ENCODE results near the gene HIC1.

Gene HIC1

DNA sequence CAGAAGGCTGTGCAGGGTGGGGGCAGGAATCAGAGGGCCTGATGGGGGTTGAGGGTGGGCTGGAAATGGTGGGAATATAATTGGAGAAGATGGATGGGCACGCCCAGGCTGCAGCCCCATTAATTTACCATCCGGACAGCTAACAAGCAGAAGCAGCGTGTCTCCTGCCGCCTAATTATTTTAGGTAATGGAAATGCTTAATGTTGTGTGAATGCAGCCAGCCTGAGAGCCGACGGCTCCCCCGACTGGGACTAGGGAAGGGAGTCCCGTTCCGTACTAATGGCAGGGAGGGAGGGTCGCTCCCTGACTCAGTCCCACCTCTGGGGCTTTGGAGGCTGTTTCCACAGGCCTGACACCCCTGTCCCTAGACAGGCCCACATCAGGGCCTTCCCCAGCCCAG is 17.7 kb upstream of the HIC1 start:
- no peak overlapping the region for H3K4ac ChIP-seq (ENCODE audit: low read depth, low read length)
- H3K36me3 ChIP-seq (ENCODE audit: control insufficient read depth in 1 of 2, insufficient read depth in 2 of 2, low read length in 2 of 2), result peaks cover 7 to 12% of the 10 kb centered on the region in 2 experiments
- H3K27me3 ChIP-seq (ENCODE audit: insufficient read depth, low read length), result no peaks in the 10 kb centered on the region
- no peak overlapping the region for H4K8ac ChIP-seq (ENCODE audit: low read depth, low read length)
- no peak overlapping the region for H3K4me3 ChIP-seq (ENCODE audit: low read depth, low read length)
- no peak overlapping the region for H3K4me2 ChIP-seq (ENCODE audit: low read length)
- no peaks in the 10 kb centered on the region for H3K9me3 ChIP-seq (ENCODE audit: insufficient read depth, low read depth, low read length)
- no peak overlapping the region for H2BK12ac ChIP-seq (ENCODE audit: low read length)
- H3K14ac ChIP-seq (ENCODE audit: low read length), result no peak overlapping the region
- no peak overlapping the region for H3K9ac ChIP-seq (ENCODE audit: low read length)
- peaks cover 9% of the 10 kb centered on the region for H3K79me1 ChIP-seq (ENCODE audit: low read length)
- peaks cover 3 to 5% of the 10 kb centered on the region in 2 experiments for H3K4me1 ChIP-seq (ENCODE audit: control insufficient read depth in 1 of 2, insufficient read depth in 2 of 2, low read length in 2 of 2)
- no peak overlapping the region for H2AFZ ChIP-seq (ENCODE audit: insufficient read depth, low read length, poor library complexity)
- no peak overlapping the region for H2BK5ac ChIP-seq (ENCODE audit: low read depth, low read length, poor library complexity)
- H3K23ac ChIP-seq (ENCODE audit: low read length), result no peak overlapping the region
- no peak for DNase-seq
- H4K12ac ChIP-seq (ENCODE audit: low read depth, low read length), result no peak overlapping the region
- no peak overlapping the region for H3K18ac ChIP-seq (ENCODE audit: low read length)
- H3K27ac ChIP-seq (ENCODE audit: low read depth, low read length), result no peak overlapping the region
- WGBS (ENCODE audit: extremely low coverage, insufficient coverage, insufficient read length), result no CpG with 5 or more reads among the region's 10 CpGs
- H4K91ac ChIP-seq (ENCODE audit: low read depth, low read length), result no peak overlapping the region
- H2AK5ac ChIP-seq (ENCODE audit: low read length), result no peak overlapping the region
- no peak overlapping the region for H2BK120ac ChIP-seq (ENCODE audit: insufficient read depth, low read length, poor library complexity)
- H3K79me2 ChIP-seq (ENCODE audit: control insufficient read depth, insufficient read depth, low read length, poor library complexity), result peaks cover 2% of the 10 kb centered on the region

GRCh38 chr17:2040219-2040827 is 14.6 kb upstream of the HIC1 start:
- no peak overlapping the region for H3K18ac ChIP-seq (ENCODE audit: low read length)
- H3K4me3 ChIP-seq (ENCODE audit: low read depth, low read length), result no peak overlapping the region
- H3K9ac ChIP-seq (ENCODE audit: low read length), result no peak overlapping the region
- H2AFZ ChIP-seq (ENCODE audit: insufficient read depth, low read length, poor library complexity), result no peak overlapping the region
- H3K27ac ChIP-seq (ENCODE audit: low read depth, low read length), result no peak overlapping the region
- H3K27me3 ChIP-seq (ENCODE audit: insufficient read depth, low read length), result no peaks in the 10 kb centered on the region
- H3K14ac ChIP-seq (ENCODE audit: low read length), result no peak overlapping the region
- no CpG with 5 or more reads among the region's 7 CpGs for WGBS (ENCODE audit: extremely low coverage, insufficient coverage, insufficient read length)
- peaks cover 11% of the 10 kb centered on the region for H3K79me1 ChIP-seq (ENCODE audit: low read length)
- no peak overlapping the region for H4K91ac ChIP-seq (ENCODE audit: low read depth, low read length)
- no peak overlapping the region for H2BK120ac ChIP-seq (ENCODE audit: insufficient read depth, low read length, poor library complexity)
- no peak overlapping the region for H2AK5ac ChIP-seq (ENCODE audit: low read length)
- H2BK5ac ChIP-seq (ENCODE audit: low read depth, low read length, poor library complexity), result no peak overlapping the region
- H3K23ac ChIP-seq (ENCODE audit: low read length), result no peak overlapping the region
- H2BK12ac ChIP-seq (ENCODE audit: low read length), result no peak overlapping the region
- H3K79me2 ChIP-seq (ENCODE audit: control insufficient read depth, insufficient read depth, low read length, poor library complexity), result peaks cover 5% of the 10 kb centered on the region
- H3K9me3 ChIP-seq (ENCODE audit: insufficient read depth, low read depth, low read length), result no peaks in the 10 kb centered on the region
- H3K36me3 ChIP-seq (ENCODE audit: control insufficient read depth in 1 of 2, insufficient read depth in 2 of 2, low read length in 2 of 2), result peaks cover 11 to 22% of the 10 kb centered on the region in 2 experiments
- no peak overlapping the region for H4K12ac ChIP-seq (ENCODE audit: low read depth, low read length)
- no peak overlapping the region for H3K4me2 ChIP-seq (ENCODE audit: low read length)
- peaks cover 14 to 19% of the 10 kb centered on the region in 2 experiments for H3K4me1 ChIP-seq (ENCODE audit: control insufficient read depth in 1 of 2, insufficient read depth in 2 of 2, low read length in 2 of 2)
- H4K8ac ChIP-seq (ENCODE audit: low read depth, low read length), result no peak overlapping the region
- DNase-seq, result no peak
- H3K4ac ChIP-seq (ENCODE audit: low read depth, low read length), result no peak overlapping the region

- H3K18ac ChIP-seq (ENCODE audit: low read length), result no peak overlapping the region
Measured at GRCh38 chr17:2040942-2041560, 13.9 kb upstream of the HIC1 start.

DNA sequence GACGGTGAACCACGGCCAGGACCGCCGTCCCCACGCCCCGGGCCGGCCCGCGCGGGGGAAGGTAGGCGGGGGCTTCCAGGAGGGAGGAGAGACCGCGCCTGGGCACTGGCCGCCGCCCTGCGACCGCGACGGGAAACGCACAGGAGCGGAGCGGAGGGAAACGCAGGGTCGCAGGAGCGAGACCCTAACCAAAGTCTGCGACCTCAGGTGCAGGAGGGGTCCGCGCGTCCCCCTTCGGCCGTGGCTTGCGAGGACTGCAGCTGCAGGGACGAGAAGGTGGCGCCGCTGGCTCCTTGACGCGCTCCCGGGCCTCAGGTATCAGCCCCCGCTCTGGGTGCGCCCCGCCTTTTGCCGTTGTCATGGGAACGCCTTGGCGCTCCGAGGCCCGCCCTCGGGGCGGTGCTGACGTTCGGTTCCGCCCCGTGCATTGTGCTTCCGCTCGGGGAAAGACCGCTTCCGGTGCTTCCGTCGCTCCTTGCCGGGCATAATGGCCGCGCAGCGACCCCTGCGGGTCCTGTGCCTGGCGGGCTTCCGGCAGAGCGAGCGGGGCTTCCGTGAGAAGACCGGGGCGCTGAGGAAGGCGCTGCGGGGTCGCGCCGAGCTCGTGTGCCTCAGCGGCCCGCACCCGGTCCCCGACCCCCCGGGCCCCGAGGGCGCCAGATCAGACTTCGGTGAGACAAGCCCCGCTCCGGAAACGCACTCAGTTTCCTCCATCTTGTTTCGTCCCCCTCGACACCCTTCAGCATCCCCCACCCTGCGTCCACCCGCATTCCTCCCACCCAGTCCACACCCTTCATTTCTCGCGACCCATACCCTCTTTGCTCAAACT is 13.1 kb upstream of the HIC1 start, which contains the start of gene OVCA2:
TSS of gene OVCA2 (plus strand) at position 462 of the 829 bp plus-strand sequence. CDS start at position 488, 26 bp downstream.
- H2BK12ac ChIP-seq (ENCODE audit: low read length), result no peak within 1 kb of the TSS
- peaks cover 5% of the 10 kb centered on the region for H3K79me2 ChIP-seq (ENCODE audit: control insufficient read depth, insufficient read depth, low read length, poor library complexity)
- H3K18ac ChIP-seq (ENCODE audit: low read length), result peak within 1 kb of the TSS; percentile 88
- H3K9ac ChIP-seq (ENCODE audit: low read length), result peak within 1 kb of the TSS; percentile 84
- H3K79me1 ChIP-seq (ENCODE audit: low read length), result peaks cover 11% of the 10 kb centered on the region
- H4K12ac ChIP-seq (ENCODE audit: low read depth, low read length), result peak within 1 kb of the TSS; percentile 90
- DNase-seq, result peak; percentile 96 to 99
- H2AK5ac ChIP-seq (ENCODE audit: low read length), result peak within 1 kb of the TSS; percentile 86
- H4K91ac ChIP-seq (ENCODE audit: low read depth, low read length), result peak within 1 kb of the TSS; percentile 89
- peak within 1 kb of the TSS; percentile 81 for H3K14ac ChIP-seq (ENCODE audit: low read length)
- H3K9me3 ChIP-seq (ENCODE audit: insufficient read depth, low read depth, low read length), result no peaks in the 10 kb centered on the region
- H3K23ac ChIP-seq (ENCODE audit: low read length), result no peak within 1 kb of the TSS
- H3K27ac ChIP-seq (ENCODE audit: low read depth, low read length), result peak within 1 kb of the TSS; percentile 14
- H3K4me1 ChIP-seq (ENCODE audit: control insufficient read depth in 1 of 2, insufficient read depth in 2 of 2, low read length in 2 of 2), result peaks cover 14 to 19% of the 10 kb centered on the region in 2 experiments
- peak within 1 kb of the TSS; percentile 96 for H4K8ac ChIP-seq (ENCODE audit: low read depth, low read length)
- H3K36me3 ChIP-seq (ENCODE audit: control insufficient read depth in 1 of 2, insufficient read depth in 2 of 2, low read length in 2 of 2), result peaks cover 8 to 15% of the 10 kb centered on the region in 2 experiments
- H2AFZ ChIP-seq (ENCODE audit: insufficient read depth, low read length, poor library complexity), result peak within 1 kb of the TSS; percentile 77
- peak within 1 kb of the TSS; percentile 28 for H3K4ac ChIP-seq (ENCODE audit: low read depth, low read length)
- peak within 1 kb of the TSS; percentile 82 for H3K4me2 ChIP-seq (ENCODE audit: low read length)
- peak within 1 kb of the TSS; percentile 77 for H2BK120ac ChIP-seq (ENCODE audit: insufficient read depth, low read length, poor library complexity)
- no peaks in the 10 kb centered on the region for H3K27me3 ChIP-seq (ENCODE audit: insufficient read depth, low read length)
- no CpG with 5 or more reads among the region's 93 CpGs for WGBS (ENCODE audit: extremely low coverage, insufficient coverage, insufficient read length)
- peak within 1 kb of the TSS; percentile 71 for H2BK5ac ChIP-seq (ENCODE audit: low read depth, low read length, poor library complexity)
- peak within 1 kb of the TSS; percentile 88 for H3K4me3 ChIP-seq (ENCODE audit: low read depth, low read length)

More at GRCh38 chr17:2040942-2041560, 13.9 kb upstream of the HIC1 start:
- Histone ChIP-seq H2AFZ (ENCODE audit: insufficient read depth, low read length, poor library complexity) (peak overlapping the region; percentile 68), H2BK120ac (ENCODE audit: insufficient read depth, low read length, poor library complexity) (no peak overlapping the region), H3K9ac (ENCODE audit: low read length) (peak overlapping the region; percentile 11), H2AK5ac (ENCODE audit: low read length) (peak overlapping the region; percentile 11), H2BK12ac (ENCODE audit: low read length) (no peak overlapping the region), H3K36me3 (ENCODE audit: control insufficient read depth in 1 of 2, insufficient read depth in 2 of 2, low read length in 2 of 2) (peaks cover 11 to 19% of the 10 kb centered on the region in 2 experiments), H3K4ac (ENCODE audit: low read depth, low read length) (no peak overlapping the region), H4K12ac (ENCODE audit: low read depth, low read length) (peak overlapping the region; percentile 9), H3K79me1 (ENCODE audit: low read length) (peaks cover 11% of the 10 kb centered on the region), H3K4me3 (ENCODE audit: low read depth, low read length) (peak overlapping the region; percentile 88), H4K8ac (ENCODE audit: low read depth, low read length) (peak overlapping the region; percentile 68), H3K9me3 (ENCODE audit: insufficient read depth, low read depth, low read length) (no peaks in the 10 kb centered on the region), H3K4me2 (ENCODE audit: low read length) (peak overlapping the region; percentile 82), H4K91ac (ENCODE audit: low read depth, low read length) (peak overlapping the region; percentile 22), H3K23ac (ENCODE audit: low read length) (no peak overlapping the region), H3K14ac (ENCODE audit: low read length) (peak overlapping the region; percentile 12), H3K27me3 (ENCODE audit: insufficient read depth, low read length) (no peaks in the 10 kb centered on the region), H3K79me2 (ENCODE audit: control insufficient read depth, insufficient read depth, low read length, poor library complexity) (peaks cover 5% of the 10 kb centered on the region), H3K4me1 (ENCODE audit: control insufficient read depth in 1 of 2, insufficient read depth in 2 of 2, low read length in 2 of 2) (peaks cover 14 to 19% of the 10 kb centered on the region in 2 experiments), H2BK5ac (ENCODE audit: low read depth, low read length, poor library complexity) (no peak overlapping the region), H3K27ac (ENCODE audit: low read depth, low read length) (no peak overlapping the region)
- no CpG with 5 or more reads among the region's 16 CpGs for WGBS (ENCODE audit: extremely low coverage, insufficient coverage, insufficient read length)
- DNase-seq, result no peak

Data from trophoblast cell (in vitro differentiated cells and primary cell).